Uterus (tissue), 2 donors: ENCODE data around the gene MAPK10.

Experiments
- POLR2A ChIP-seq, 2 donors: fragments of 450-650 bp; IDR thresholded peaks; one replicate each; pipeline ENCODE4 v1.6.1; 2016; ENCODE audit warnings: antibody characterized with exemption in 2 of 2, mild to moderate bottlenecking in 1 of 2, moderate library complexity in 1 of 2
- TF ChIP-seq, protein P1 (sequence below), 4 experiments: fragments of 200-600 bp in 2 of 4; fragments of 450-650 bp in 2 of 4; sonication (generic) in 2 of 4; IDR thresholded peaks; one replicate each; pipeline ENCODE4 v1.5.1; 2016 to 2019; ENCODE audit warnings: antibody characterized with exemption in 4 of 4, mild to moderate bottlenecking in 2 of 4, moderate library complexity in 1 of 4

DNA sequence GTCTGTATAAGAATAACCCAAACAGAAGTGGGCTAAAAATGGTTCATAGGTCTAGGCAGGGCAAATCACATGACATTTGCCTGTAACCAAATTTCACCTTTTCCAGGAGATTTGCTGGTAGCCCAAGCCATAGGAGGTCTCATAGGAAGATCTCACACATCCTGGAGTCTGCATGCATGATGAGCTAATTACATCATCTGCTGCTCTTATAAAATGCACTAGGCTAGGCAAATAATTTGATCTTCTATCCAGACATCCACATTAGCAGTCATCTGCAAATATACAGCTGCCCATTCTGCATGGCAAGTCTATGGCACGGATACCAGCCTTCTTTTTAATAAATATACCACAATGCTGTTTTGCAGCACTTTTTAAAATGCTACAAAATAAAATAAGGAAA lies 87.2 kb downstream of the MAPK10 start:
- TF ChIP-seq, protein P1, sequence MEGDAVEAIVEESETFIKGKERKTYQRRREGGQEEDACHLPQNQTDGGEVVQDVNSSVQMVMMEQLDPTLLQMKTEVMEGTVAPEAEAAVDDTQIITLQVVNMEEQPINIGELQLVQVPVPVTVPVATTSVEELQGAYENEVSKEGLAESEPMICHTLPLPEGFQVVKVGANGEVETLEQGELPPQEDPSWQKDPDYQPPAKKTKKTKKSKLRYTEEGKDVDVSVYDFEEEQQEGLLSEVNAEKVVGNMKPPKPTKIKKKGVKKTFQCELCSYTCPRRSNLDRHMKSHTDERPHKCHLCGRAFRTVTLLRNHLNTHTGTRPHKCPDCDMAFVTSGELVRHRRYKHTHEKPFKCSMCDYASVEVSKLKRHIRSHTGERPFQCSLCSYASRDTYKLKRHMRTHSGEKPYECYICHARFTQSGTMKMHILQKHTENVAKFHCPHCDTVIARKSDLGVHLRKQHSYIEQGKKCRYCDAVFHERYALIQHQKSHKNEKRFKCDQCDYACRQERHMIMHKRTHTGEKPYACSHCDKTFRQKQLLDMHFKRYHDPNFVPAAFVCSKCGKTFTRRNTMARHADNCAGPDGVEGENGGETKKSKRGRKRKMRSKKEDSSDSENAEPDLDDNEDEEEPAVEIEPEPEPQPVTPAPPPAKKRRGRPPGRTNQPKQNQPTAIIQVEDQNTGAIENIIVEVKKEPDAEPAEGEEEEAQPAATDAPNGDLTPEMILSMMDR (IDR thresholded peaks at IDR 0.05): no peak
- no peak for TF ChIP-seq POLR2A (IDR thresholded peaks at IDR 0.05)
